T-helper 1 cell (primary cell): ENCODE measurements around the gene ATXN7.

ENCODE experiments used
- DNase-seq, 5 donors: peaks; one replicate each; pipeline ENCODE4 v3.0.0-alpha.2; 2012 to 2020

Gene ATXN7

GRCh38 chr3:63937661-63938651 lies 74.3 kb downstream of the ATXN7 start:
- peak in 1 of 5 donors; percentile 22 for DNase-seq

- DNase-seq: no peak
Observed at GRCh38 chr3:63940389-63940757, 76.7 kb downstream of the ATXN7 start.

GRCh38 chr3:63942528-63942927 lies 78.9 kb downstream of the ATXN7 start:
- DNase-seq: no peak

- DNase-seq: peak in 1 of 5 donors; percentile 57
Observed at GRCh38 chr3:63943678-63944077, 80.0 kb downstream of the ATXN7 start.

GRCh38 chr3:63945558-63946096 lies 82.0 kb downstream of the ATXN7 start:
- DNase-seq: no peak

GRCh38 chr3:63946753-63947152 lies 83.1 kb downstream of the ATXN7 start:
- no peak for DNase-seq

- no peak for DNase-seq
Observed at GRCh38 chr3:63947594-63947993, 83.9 kb downstream of the ATXN7 start.

GRCh38 chr3:63949005-63949404 lies 85.3 kb downstream of the ATXN7 start:
- no peak for DNase-seq

- DNase-seq: no peak
Observed at GRCh38 chr3:63950698-63951097, 87.0 kb downstream of the ATXN7 start.

- DNase-seq: peak in 1 of 5 donors; percentile 14
Observed at GRCh38 chr3:63951492-63952247, 88.0 kb downstream of the ATXN7 start.

GRCh38 chr3:63952248-63952594 lies 88.6 kb downstream of the ATXN7 start:
- no peak for DNase-seq

- DNase-seq: no peak
Observed at GRCh38 chr3:63954182-63954581, 90.5 kb downstream of the ATXN7 start.

GRCh38 chr3:63955036-63955650 lies 91.5 kb downstream of the ATXN7 start:
- no peak for DNase-seq

- DNase-seq: no peak
Observed at GRCh38 chr3:63955830-63956545, 92.3 kb downstream of the ATXN7 start.

- DNase-seq: no peak
Observed at GRCh38 chr3:63959146-63959545, 95.5 kb downstream of the ATXN7 start.

- DNase-seq: no peak
Observed at GRCh38 chr3:63960048-63960711, 96.5 kb downstream of the ATXN7 start.

- peak in 1 of 5 donors; percentile 67 for DNase-seq
Observed at GRCh38 chr3:63961891-63962290, 98.2 kb downstream of the ATXN7 start.

- no peak for DNase-seq
Observed at GRCh38 chr3:63963496-63963895, 99.8 kb downstream of the ATXN7 start.

- DNase-seq: no peak
Observed at GRCh38 chr3:63964681-63965485, 101.2 kb downstream of the ATXN7 start.

- no peak for DNase-seq
Observed at GRCh38 chr3:63966007-63966406, 102.3 kb downstream of the ATXN7 start.

GRCh38 chr3:63966871-63967270 lies 103.2 kb downstream of the ATXN7 start:
- DNase-seq: no peak
